CD4-positive, alpha-beta T cell treated with Interleukin-6 at 100 ng/mL for 8 hours (primary cell): ENCODE data around the gene FAM171A2.

Experiments
- DNase-seq: peaks from one replicate; pipeline ENCODE4 v3.0.0-alpha.2; 2020; ENCODE audit warnings: mixed read lengths, low spot score

FAM171A2 gene

GRCh38 chr17:44307387-44308186, 56.1 kb downstream of the FAM171A2 start:
- DNase-seq, result no peak

GRCh38 chr17:44304651-44305050, 59.0 kb downstream of the FAM171A2 start:
- DNase-seq, result no peak
